Heart left ventricle (tissue), 13 donors: ENCODE results near the gene COX6A1.

Source experiments
- POLR2A ChIP-seq, 2 donors: fragments of 450-650 bp; IDR thresholded peaks; one replicate each; pipeline ENCODE4 v1.6.1; 2017; ENCODE audit warnings: antibody characterized with exemption in 2 of 2, mild to moderate bottlenecking in 2 of 2, moderate library complexity in 2 of 2
- TF ChIP-seq, protein P1 (sequence below), 12 donors: fragments of 200-600 bp; sonication (generic) in 4 of 12; IDR thresholded peaks; one replicate each; pipeline versions ENCODE4 v1.5.0 to v1.8.0; 2018 to 2022; ENCODE audit warnings: antibody characterized with exemption in 12 of 12, mild to moderate bottlenecking in 5 of 12
- donor health status: ischemic (EF 13 %, LVEDD 7.1; RV severe dilation, severe dysfunction).
- donor health status: DM: no; HTN: yes; CAD: no.
- donor health status: DM: no; HTN: no; CAD: no.
- donor health status: ischemic (EF 25% LVEDD 6.9; RV normal size, moderate dysfunction).
- donor health status: ischemic (EF 25% LVEDD 5.7; RV mildly dilated, moderate dysfunction).
- donor health status: ischemic (EF 35%, LVEDD 5.7; RV mildly dilated, moderate dysfunction).
- donor health status: nonischemic (EF 11% LVEDD 7.7; RV severe dilation, severe dysfunction).
- donor health status: DM: yes; HTN: yes; CAD: no.
- donor health status: PGD.
- donor health status: ischemic (EF 29% LVEDD 5.4; RV normal size, mild dysfunction).
- donor health status: nonischemic (EF 23%, LVEDD 6.1; RV moderate dilation, normal function).

DNA sequence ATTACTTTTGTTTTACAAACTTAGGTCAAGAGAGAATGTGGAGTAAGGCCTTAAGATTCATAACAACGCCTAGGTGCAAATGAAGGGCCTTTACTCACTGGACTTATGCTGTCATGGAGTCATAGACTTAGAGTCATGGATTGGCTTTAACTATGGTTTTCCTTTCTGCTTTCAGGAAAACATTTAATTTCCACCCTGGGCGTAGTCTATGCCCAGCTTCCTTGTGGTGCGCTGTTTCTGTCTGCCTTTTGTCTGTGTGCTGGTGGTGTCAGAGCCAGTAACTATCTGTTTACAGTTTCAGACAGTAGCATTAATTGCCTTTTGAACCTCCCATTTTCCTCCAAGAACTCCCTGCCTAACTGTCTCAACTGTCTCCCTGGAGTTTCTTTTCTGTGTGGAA is 31.8 kb upstream of the COX6A1 start:
- no peak for TF ChIP-seq POLR2A (IDR thresholded peaks at IDR 0.05)
- TF ChIP-seq, protein P1, sequence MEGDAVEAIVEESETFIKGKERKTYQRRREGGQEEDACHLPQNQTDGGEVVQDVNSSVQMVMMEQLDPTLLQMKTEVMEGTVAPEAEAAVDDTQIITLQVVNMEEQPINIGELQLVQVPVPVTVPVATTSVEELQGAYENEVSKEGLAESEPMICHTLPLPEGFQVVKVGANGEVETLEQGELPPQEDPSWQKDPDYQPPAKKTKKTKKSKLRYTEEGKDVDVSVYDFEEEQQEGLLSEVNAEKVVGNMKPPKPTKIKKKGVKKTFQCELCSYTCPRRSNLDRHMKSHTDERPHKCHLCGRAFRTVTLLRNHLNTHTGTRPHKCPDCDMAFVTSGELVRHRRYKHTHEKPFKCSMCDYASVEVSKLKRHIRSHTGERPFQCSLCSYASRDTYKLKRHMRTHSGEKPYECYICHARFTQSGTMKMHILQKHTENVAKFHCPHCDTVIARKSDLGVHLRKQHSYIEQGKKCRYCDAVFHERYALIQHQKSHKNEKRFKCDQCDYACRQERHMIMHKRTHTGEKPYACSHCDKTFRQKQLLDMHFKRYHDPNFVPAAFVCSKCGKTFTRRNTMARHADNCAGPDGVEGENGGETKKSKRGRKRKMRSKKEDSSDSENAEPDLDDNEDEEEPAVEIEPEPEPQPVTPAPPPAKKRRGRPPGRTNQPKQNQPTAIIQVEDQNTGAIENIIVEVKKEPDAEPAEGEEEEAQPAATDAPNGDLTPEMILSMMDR (IDR thresholded peaks at IDR 0.05) = no peak
